Breast epithelium (tissue), 3 donors: Measurements from ENCODE around the gene ANKRD34B.

Experiments used
- POLR2A ChIP-seq: fragments of 450-650 bp; IDR thresholded peaks from one replicate; pipeline ENCODE4 v1.6.1; 2016; ENCODE audit warnings: antibody characterized with exemption, mild to moderate bottlenecking, moderate library complexity
- POLR2AphosphoS5 ChIP-seq, 3 donors: sonication (generic); formaldehyde crosslinking; IDR thresholded peaks; one replicate each; pipeline ENCODE4 v1.6.1; 2017; ENCODE audit warnings: antibody characterized with exemption in 3 of 3
- TF ChIP-seq, protein P1 (sequence below), 3 donors: fragments of 450-650 bp; IDR thresholded peaks; one replicate each; pipeline ENCODE4 v1.5.1; 2016 to 2017; ENCODE audit warnings: antibody characterized with exemption in 3 of 3, mild to moderate bottlenecking in 3 of 3, moderate library complexity in 3 of 3

DNA sequence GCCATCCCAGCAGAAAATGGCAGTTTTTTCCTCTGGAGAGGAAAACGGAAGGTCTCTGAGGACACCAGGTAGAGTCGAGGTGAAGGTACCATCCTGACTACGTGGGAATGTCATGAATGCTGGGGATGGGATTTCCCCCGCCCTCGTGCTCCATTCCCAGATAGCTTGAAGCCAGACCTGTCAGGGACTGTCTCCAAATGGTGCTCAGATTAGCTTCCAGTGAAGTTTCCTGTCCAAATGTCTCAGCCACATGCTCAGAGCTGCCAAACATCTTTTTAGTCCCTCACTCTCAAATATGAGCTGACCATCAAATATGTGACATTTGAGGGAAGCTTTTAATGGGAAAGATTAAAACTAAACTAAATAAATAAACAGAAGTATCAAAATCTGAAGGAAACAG, 7.6 kb upstream of the ANKRD34B start:
- no peak for TF ChIP-seq POLR2A
- TF ChIP-seq, protein P1, sequence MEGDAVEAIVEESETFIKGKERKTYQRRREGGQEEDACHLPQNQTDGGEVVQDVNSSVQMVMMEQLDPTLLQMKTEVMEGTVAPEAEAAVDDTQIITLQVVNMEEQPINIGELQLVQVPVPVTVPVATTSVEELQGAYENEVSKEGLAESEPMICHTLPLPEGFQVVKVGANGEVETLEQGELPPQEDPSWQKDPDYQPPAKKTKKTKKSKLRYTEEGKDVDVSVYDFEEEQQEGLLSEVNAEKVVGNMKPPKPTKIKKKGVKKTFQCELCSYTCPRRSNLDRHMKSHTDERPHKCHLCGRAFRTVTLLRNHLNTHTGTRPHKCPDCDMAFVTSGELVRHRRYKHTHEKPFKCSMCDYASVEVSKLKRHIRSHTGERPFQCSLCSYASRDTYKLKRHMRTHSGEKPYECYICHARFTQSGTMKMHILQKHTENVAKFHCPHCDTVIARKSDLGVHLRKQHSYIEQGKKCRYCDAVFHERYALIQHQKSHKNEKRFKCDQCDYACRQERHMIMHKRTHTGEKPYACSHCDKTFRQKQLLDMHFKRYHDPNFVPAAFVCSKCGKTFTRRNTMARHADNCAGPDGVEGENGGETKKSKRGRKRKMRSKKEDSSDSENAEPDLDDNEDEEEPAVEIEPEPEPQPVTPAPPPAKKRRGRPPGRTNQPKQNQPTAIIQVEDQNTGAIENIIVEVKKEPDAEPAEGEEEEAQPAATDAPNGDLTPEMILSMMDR (IDR thresholded peaks at IDR 0.05): no peak
- TF ChIP-seq POLR2AphosphoS5 (IDR thresholded peaks at IDR 0.05): no peak
